ENCODE results near the gene STARD10.

STARD10 gene

DNA sequence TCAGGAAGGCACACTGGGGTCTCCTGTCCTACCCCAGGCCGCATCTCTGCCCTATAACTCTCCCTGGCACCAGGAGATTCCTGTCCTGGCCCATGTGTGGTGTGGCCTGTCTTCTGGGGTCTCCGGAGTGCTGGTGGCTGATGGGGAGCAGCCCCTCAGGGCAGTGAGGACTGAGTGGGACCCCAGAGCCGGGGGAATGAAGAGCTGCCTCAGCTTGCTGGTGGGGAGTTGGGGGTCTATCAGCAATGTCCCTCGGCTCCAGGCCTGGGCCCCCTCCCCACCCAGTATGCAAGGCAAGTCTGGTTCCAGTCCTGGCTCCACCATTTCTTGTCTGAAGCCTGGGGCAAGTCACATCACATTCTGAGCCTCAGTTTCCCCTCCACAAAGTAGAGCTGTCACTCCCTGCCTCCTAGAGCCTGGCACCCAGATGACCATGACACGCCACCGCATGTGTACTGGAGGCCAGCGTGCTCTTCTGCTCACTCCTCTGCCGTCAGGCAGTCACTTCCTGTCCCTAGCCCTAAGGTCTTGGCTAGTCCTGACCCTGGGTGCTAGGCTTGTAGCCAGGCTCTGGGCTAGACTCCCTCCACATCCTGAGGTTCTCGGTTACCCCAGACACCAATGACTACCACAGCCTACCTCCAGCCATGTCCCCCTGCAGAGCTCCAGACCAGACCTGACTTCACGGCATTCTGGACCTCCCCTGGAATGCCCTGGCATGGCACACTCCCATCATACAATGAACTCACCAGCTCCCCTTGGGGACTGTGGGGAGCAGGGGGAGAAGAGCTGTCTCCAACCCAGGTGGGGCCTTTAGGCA lies 54.4 kb downstream of the STARD10 start:
- ChIA-PET CTCF (interaction anchor here (1.1 kb wide), 1 partner anchor 55 kb away, joined by 3 read pairs; the partner anchor contains the start of gene STARD10), POLR2A (no interaction called here)
- TF ChIP-seq ZNF384 (IDR thresholded peaks at IDR 0.05) (no peak), FOXK2 (IDR thresholded peaks at IDR 0.05) (no peak), FOXM1 (IDR thresholded peaks at IDR 0.05; ENCODE audit: borderline replicate concordance) (no peak), FOXA1 (IDR thresholded peaks at IDR 0.05) (no peak), NFRKB (IDR thresholded peaks at IDR 0.05) (no peak), SUZ12 (IDR thresholded peaks at IDR 0.05) (no peak), SP1 (IDR thresholded peaks at IDR 0.05) (no peak), CTBP1 (IDR thresholded peaks at IDR 0.05; ENCODE audit: borderline replicate concordance) (no peak), TARDBP (IDR thresholded peaks at IDR 0.05) (no peak), ARNT (IDR thresholded peaks at IDR 0.05) (no peak), L3MBTL2 (conservative IDR thresholded peaks at IDR 0.05) (no peak)
- TF ChIP-seq, protein P1, sequence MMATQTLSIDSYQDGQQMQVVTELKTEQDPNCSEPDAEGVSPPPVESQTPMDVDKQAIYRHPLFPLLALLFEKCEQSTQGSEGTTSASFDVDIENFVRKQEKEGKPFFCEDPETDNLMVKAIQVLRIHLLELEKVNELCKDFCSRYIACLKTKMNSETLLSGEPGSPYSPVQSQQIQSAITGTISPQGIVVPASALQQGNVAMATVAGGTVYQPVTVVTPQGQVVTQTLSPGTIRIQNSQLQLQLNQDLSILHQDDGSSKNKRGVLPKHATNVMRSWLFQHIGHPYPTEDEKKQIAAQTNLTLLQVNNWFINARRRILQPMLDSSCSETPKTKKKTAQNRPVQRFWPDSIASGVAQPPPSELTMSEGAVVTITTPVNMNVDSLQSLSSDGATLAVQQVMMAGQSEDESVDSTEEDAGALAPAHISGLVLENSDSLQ (IDR thresholded peaks at IDR 0.05): no peak
- no peak for DNase-seq (ENCODE audit: extremely low spot score)

GRCh38 chr11:72738199-72739141 lies 55.4 kb downstream of the STARD10 start:
- no peak for TF ChIP-seq TARDBP (IDR thresholded peaks at IDR 0.05)
- no peak for TF ChIP-seq ZNF384 (IDR thresholded peaks at IDR 0.05)
- no peak for TF ChIP-seq BHLHE40 (IDR thresholded peaks at IDR 0.05; ENCODE audit: borderline replicate concordance)
- no peak for TF ChIP-seq ELF4 (IDR thresholded peaks at IDR 0.05)
- TF ChIP-seq CTBP1 (IDR thresholded peaks at IDR 0.05; ENCODE audit: borderline replicate concordance): no peak
- TF ChIP-seq HDGF (IDR thresholded peaks at IDR 0.05; ENCODE audit: borderline replicate concordance): no peak
- no peak for TF ChIP-seq ARNT (IDR thresholded peaks at IDR 0.05)
- TF ChIP-seq LEF1 (IDR thresholded peaks at IDR 0.05; ENCODE audit: borderline replicate concordance): no peak
- no peak for TF ChIP-seq FOXM1 (IDR thresholded peaks at IDR 0.05; ENCODE audit: borderline replicate concordance)
- TF ChIP-seq L3MBTL2 (conservative IDR thresholded peaks at IDR 0.05): no peak
- no peak for TF ChIP-seq NFRKB (IDR thresholded peaks at IDR 0.05)
- TF ChIP-seq FOXK2 (IDR thresholded peaks at IDR 0.05): no peak
- TF ChIP-seq, protein P1 (IDR thresholded peaks at IDR 0.05): no peak
- no peak for TF ChIP-seq SUZ12 (IDR thresholded peaks at IDR 0.05)
- no peak for TF ChIP-seq SP1 (IDR thresholded peaks at IDR 0.05)
- TF ChIP-seq FOXA1 (IDR thresholded peaks at IDR 0.05): no peak
- ChIA-PET POLR2A (no interaction called here), CTCF (interaction anchor here (1.1 to 2.0 kb wide), 2 partner anchors 13 to 56 kb away, joined by 3 to 7 read pairs; partner anchors contain the start of gene STARD10)
- DNase-seq (ENCODE audit: extremely low spot score): no peak

DNA sequence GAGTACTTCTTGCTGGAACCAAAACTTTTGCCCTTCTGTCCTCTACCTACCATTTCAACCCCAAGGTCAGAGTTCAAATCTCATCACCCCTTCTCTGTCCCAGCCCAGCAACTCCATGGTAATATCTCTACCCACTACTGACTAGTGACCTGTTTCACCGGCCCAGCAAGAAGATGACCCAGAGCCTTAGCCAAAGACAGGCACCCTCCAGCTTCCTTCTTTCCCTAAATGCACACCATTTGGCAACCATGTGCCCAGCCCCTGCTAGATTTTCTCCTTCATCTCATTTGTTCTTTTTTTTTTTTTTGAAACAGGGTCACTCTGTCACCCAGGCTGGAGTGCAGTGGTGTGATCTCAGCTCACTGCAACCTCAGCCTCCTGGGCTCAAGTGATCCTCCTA lies 56.5 kb downstream of the STARD10 start:
- CTCF ChIA-PET: interaction anchor here (2.0 kb wide), 1 partner anchor 12 kb away, joined by 7 read pairs; no protein-coding TSS in a partner anchor
- POLR2A ChIA-PET: interaction anchor here (1.4 kb wide), 1 partner anchor 57 kb away, joined by 3 read pairs; no protein-coding TSS in a partner anchor
- no peak for DNase-seq (ENCODE audit: extremely low spot score)
- no peak for TF ChIP-seq TARDBP (IDR thresholded peaks at IDR 0.05)
- TF ChIP-seq, protein P1 (IDR thresholded peaks at IDR 0.05): no peak
- TF ChIP-seq L3MBTL2 (conservative IDR thresholded peaks at IDR 0.05): no peak
- no peak for TF ChIP-seq NFRKB (IDR thresholded peaks at IDR 0.05)
- TF ChIP-seq HDGF (IDR thresholded peaks at IDR 0.05; ENCODE audit: borderline replicate concordance): no peak
- no peak for TF ChIP-seq FOXK2 (IDR thresholded peaks at IDR 0.05)
- TF ChIP-seq ARNT (IDR thresholded peaks at IDR 0.05): no peak
- TF ChIP-seq BHLHE40 (IDR thresholded peaks at IDR 0.05; ENCODE audit: borderline replicate concordance): no peak
- no peak for TF ChIP-seq CTBP1 (IDR thresholded peaks at IDR 0.05; ENCODE audit: borderline replicate concordance)
- TF ChIP-seq ELF4 (IDR thresholded peaks at IDR 0.05): no peak
- no peak for TF ChIP-seq FOXA1 (IDR thresholded peaks at IDR 0.05)
- TF ChIP-seq SP1 (IDR thresholded peaks at IDR 0.05): no peak
- no peak for TF ChIP-seq FOXM1 (IDR thresholded peaks at IDR 0.05; ENCODE audit: borderline replicate concordance)
- no peak for TF ChIP-seq ZNF384 (IDR thresholded peaks at IDR 0.05)
- no peak for TF ChIP-seq LEF1 (IDR thresholded peaks at IDR 0.05; ENCODE audit: borderline replicate concordance)
- TF ChIP-seq SUZ12 (IDR thresholded peaks at IDR 0.05): no peak

GRCh38 chr11:72736452-72737069 lies 57.3 kb downstream of the STARD10 start:
- CTCF ChIA-PET: interaction anchor here (0.6 to 2.0 kb wide), 2 partner anchors 11 to 77 kb away, joined by 3 to 7 read pairs; no protein-coding TSS in a partner anchor
- TF ChIP-seq NFRKB (IDR thresholded peaks at IDR 0.05): no peak
- no peak for TF ChIP-seq LEF1 (IDR thresholded peaks at IDR 0.05; ENCODE audit: borderline replicate concordance)
- no peak for TF ChIP-seq HDGF (IDR thresholded peaks at IDR 0.05; ENCODE audit: borderline replicate concordance)
- no peak for TF ChIP-seq FOXA1 (IDR thresholded peaks at IDR 0.05)
- no peak for TF ChIP-seq FOXM1 (IDR thresholded peaks at IDR 0.05; ENCODE audit: borderline replicate concordance)
- no peak for TF ChIP-seq FOXK2 (IDR thresholded peaks at IDR 0.05)
- TF ChIP-seq ZNF384 (IDR thresholded peaks at IDR 0.05): no peak
- no peak for TF ChIP-seq CTBP1 (IDR thresholded peaks at IDR 0.05; ENCODE audit: borderline replicate concordance)
- no peak for TF ChIP-seq SP1 (IDR thresholded peaks at IDR 0.05)
- no peak for TF ChIP-seq L3MBTL2 (conservative IDR thresholded peaks at IDR 0.05)
- TF ChIP-seq ARNT (IDR thresholded peaks at IDR 0.05): no peak
- TF ChIP-seq ELF4 (IDR thresholded peaks at IDR 0.05): no peak
- no peak for TF ChIP-seq SUZ12 (IDR thresholded peaks at IDR 0.05)
- TF ChIP-seq, protein P1 (IDR thresholded peaks at IDR 0.05): no peak
- no peak for TF ChIP-seq BHLHE40 (IDR thresholded peaks at IDR 0.05; ENCODE audit: borderline replicate concordance)
- no peak for TF ChIP-seq TARDBP (IDR thresholded peaks at IDR 0.05)
- DNase-seq (ENCODE audit: extremely low spot score): no peak
- POLR2A ChIA-PET: interaction anchor here (1.4 kb wide), 1 partner anchor 58 kb away, joined by 3 read pairs; no protein-coding TSS in a partner anchor

Data from HEK293T (cell line).